Activated CD8-positive, alpha-beta memory T cell treated with anti-CD3 and anti-CD28 coated beads, Interleukin-2, amount 10 ng/mL, durations not matched to agents 7 days and 5 days (primary cell): ENCODE measurements around the gene LPP. TPM values are rescaled to one million over a fixed set of nuclear protein-coding genes. Genes with fewer than 3 reads are reported as not detected.

Source experiments
- ATAC-seq: fragments of 150-1000 bp; cut with Tn5 transposase; one replicate; pipeline ENCODE4 v1.10.0; 2021; ENCODE audit warnings: moderate library complexity
- CTCF ChIA-PET: fragments of 350-600 bp; sonication (Branson Sonifier 250); formaldehyde crosslinking; loops from one replicate; lab custom pipeline; 2021; ENCODE audit warnings: antibody characterized with exemption; lab: Charles Lee
- DNase-seq: peaks from one replicate; pipeline ENCODE4 v3.0.0-alpha.2; 2020
- H3K27ac Mint-ChIP-seq: one replicate; pipeline ENCODE4 v1.8.0; 2021; ENCODE audit warnings: mild to moderate bottlenecking, mixed read lengths
- H3K27me3 Mint-ChIP-seq: one replicate; pipeline ENCODE4 v1.8.0; 2021; ENCODE audit warnings: mixed read lengths
- H3K36me3 Mint-ChIP-seq: one replicate; pipeline ENCODE4 v1.8.0; 2021; ENCODE audit warnings: mild to moderate bottlenecking, mixed read lengths
- H3K4me1 Mint-ChIP-seq: one replicate; pipeline ENCODE4 v1.8.0; 2021; ENCODE audit warnings: mixed read lengths
- H3K4me3 Mint-ChIP-seq: one replicate; pipeline ENCODE4 v1.8.0; 2021; ENCODE audit warnings: mild to moderate bottlenecking, moderate library complexity, mixed read lengths
- H3K9me3 Mint-ChIP-seq: one replicate; pipeline ENCODE4 v1.8.0; 2022; ENCODE audit warnings: low read depth, mixed read lengths
- total RNA-seq, 2 experiments: library from RNA; stranded (reverse); gene quantifications; one replicate each; pipeline ENCODE4 v1.2.3, GENCODE V29; 2021

LPP gene
- total RNA-seq, 2 experiments from 2014 or later: 23.6 to 57.1 TPM

DNA sequence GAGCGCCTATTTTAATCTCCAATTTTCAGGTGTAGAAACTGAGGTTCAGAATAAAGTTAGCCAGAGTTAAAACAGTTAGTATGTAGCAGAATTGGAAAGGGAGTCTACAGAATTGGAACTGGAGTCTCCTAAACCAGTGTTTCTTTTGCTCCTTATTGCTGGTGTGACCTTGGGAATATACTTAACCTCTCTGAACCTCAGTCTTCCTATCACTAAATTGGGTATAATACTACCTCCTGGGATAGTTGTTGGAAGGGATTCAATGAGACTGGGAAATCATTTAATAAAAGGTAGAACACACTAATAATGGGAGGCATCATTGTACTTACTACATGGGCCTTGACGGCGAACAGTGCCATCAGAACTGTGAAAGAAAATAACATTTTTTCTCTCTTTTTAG lies 55.1 kb downstream of the LPP start:
- H3K4me1 Mint-ChIP-seq: no peaks in the 10 kb centered on the region
- H3K36me3 Mint-ChIP-seq: peaks cover 15% of the 10 kb centered on the region
- ATAC-seq (no peak), DNase-seq (no peak)
- no peak overlapping the region for H3K27ac Mint-ChIP-seq
- H3K27me3 Mint-ChIP-seq: no peaks in the 10 kb centered on the region
- no peak overlapping the region for H3K4me3 Mint-ChIP-seq
- H3K9me3 Mint-ChIP-seq: no peaks in the 10 kb centered on the region
- CTCF ChIA-PET: no interaction called here

DNA sequence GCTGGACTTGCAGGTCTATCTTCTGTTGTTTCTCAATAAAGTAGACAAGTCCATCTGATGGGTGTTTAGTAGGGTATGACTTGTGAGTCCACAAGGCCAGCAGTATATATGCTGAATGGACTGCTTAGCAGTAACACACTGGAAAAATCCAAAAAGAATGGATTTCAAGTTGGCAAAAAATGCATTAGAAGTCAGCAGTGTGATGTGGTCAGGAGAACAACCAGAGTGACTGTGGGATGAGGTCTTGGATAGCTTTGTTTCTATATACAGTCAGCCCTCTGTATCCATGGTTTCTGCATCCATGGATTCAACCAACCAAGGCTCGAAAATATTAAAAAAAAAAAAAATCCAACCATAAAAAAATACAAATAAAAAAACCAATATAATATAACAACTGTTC lies 55.8 kb downstream of the LPP start:
- no peaks in the 10 kb centered on the region for H3K4me1 Mint-ChIP-seq
- no peak overlapping the region for H3K4me3 Mint-ChIP-seq
- ATAC-seq (no peak), DNase-seq (no peak)
- no peaks in the 10 kb centered on the region for H3K9me3 Mint-ChIP-seq
- H3K27ac Mint-ChIP-seq: no peak overlapping the region
- H3K36me3 Mint-ChIP-seq: peaks cover 15% of the 10 kb centered on the region
- no peaks in the 10 kb centered on the region for H3K27me3 Mint-ChIP-seq
- CTCF ChIA-PET: no interaction called here

DNA sequence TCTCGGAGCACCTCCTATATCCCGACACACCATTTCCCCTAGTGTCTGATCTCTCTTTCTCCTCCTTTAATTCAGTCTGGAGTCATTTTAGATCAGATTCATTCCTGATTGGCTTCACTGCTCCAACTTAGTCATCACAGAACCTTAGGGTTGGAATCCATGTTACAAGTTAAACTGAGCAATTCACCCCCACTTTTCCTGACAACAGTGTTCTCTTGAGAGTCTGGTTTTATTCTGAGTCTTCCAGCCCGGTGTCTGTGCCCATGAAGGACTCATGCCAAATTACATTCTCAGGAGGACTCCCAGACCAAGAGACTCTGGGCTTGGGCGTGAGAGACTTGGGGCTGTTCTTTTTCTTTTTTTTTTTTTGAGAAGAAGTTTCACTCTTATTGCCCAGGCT lies 57.5 kb downstream of the LPP start:
- Mint-ChIP-seq H3K27ac (no peak overlapping the region), H3K4me1 (no peaks in the 10 kb centered on the region), H3K36me3 (peaks cover 12% of the 10 kb centered on the region), H3K27me3 (no peaks in the 10 kb centered on the region), H3K9me3 (no peaks in the 10 kb centered on the region), H3K4me3 (no peak overlapping the region)
- DNase-seq: no peak
- CTCF ChIA-PET: no interaction called here
- no peak for ATAC-seq

DNA sequence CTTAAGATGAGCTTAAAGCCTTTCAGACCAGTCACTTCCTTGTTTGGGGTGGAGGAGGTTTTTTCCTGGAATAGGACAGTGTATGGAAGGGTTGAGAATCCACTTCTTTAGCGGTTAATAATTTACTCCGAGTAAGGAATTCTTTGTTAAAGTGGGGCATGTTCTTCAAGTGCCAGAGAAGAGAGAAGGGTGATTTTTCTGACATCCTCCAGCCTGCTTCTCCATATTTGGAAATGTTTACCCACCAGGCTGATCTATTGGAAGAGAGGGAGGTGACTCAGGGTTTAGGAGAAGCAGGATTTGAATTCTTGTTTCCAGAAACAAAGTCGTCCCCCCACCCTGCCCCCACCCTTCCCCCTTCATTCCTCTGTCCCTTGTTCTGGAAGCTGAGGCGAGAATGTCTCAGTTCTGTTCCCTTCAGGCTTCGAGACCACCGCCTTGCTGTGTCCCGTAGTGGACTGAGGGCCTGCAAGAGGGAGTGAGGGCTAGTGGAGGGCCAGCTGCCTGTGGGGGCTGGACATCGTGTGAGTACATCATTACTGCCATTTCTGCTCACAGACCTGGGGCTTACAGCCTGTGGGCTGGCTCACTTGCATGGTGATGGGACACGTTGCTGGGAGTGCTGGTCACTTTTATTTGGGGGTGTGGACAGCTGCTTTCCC lies 58.5 kb downstream of the LPP start:
- ATAC-seq: no peak
- H3K4me3 Mint-ChIP-seq: no peak overlapping the region
- no peaks in the 10 kb centered on the region for H3K27me3 Mint-ChIP-seq
- H3K4me1 Mint-ChIP-seq: peaks cover 7% of the 10 kb centered on the region
- peaks cover 12% of the 10 kb centered on the region for H3K36me3 Mint-ChIP-seq
- CTCF ChIA-PET: no interaction called here
- no peak overlapping the region for H3K27ac Mint-ChIP-seq
- no peaks in the 10 kb centered on the region for H3K9me3 Mint-ChIP-seq
- no peak for DNase-seq

DNA sequence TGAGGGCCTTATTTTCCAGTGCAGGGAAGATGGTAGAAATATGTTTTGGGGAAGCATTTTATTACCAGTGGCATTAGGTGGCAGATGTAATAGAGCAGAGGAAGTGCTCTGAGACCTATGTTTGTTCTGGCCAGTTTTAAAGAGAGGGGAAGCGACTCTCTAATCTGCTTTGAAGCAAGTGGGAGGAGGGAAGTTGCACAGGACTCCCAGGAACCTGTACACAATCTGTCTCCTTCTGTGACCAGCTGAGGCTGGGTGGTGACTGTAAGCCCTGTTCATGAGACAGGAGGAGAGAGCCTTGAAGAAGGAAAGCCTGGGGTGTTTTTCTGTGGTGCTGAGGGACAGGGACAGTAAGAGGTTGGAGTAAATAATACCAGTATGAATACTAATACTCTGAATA lies 60.5 kb downstream of the LPP start:
- Mint-ChIP-seq H3K27me3 (no peaks in the 10 kb centered on the region), H3K27ac (no peak overlapping the region), H3K4me1 (peaks cover 7% of the 10 kb centered on the region), H3K9me3 (no peaks in the 10 kb centered on the region), H3K36me3 (peaks cover 8% of the 10 kb centered on the region), H3K4me3 (no peak overlapping the region)
- no peak for DNase-seq
- CTCF ChIA-PET: no interaction called here
- no peak for ATAC-seq

DNA sequence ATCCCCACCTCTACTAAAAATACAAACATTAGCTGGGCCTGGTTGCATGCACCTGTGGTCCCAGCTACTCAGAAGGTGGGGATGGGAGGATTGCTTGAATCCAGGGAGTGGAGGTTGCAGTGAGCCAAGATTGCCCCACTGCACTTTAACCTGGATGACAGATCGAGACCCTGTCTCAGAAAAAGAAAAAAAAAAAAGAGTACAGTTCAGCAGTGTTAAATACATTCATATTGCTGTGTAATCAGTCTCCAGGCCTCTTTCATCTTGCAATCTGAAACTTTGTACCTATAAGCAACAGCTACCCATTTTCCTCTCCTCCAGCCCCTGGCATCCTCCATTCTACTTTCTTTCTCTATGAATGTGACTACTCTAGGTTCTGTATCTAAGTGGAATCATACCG lies 61.2 kb downstream of the LPP start:
- DNase-seq (no peak), ATAC-seq (no peak)
- Mint-ChIP-seq H3K36me3 (peaks cover 10% of the 10 kb centered on the region), H3K4me1 (peaks cover 7% of the 10 kb centered on the region), H3K27ac (no peak overlapping the region), H3K27me3 (no peaks in the 10 kb centered on the region), H3K4me3 (no peak overlapping the region), H3K9me3 (no peaks in the 10 kb centered on the region)
- CTCF ChIA-PET: no interaction called here

DNA sequence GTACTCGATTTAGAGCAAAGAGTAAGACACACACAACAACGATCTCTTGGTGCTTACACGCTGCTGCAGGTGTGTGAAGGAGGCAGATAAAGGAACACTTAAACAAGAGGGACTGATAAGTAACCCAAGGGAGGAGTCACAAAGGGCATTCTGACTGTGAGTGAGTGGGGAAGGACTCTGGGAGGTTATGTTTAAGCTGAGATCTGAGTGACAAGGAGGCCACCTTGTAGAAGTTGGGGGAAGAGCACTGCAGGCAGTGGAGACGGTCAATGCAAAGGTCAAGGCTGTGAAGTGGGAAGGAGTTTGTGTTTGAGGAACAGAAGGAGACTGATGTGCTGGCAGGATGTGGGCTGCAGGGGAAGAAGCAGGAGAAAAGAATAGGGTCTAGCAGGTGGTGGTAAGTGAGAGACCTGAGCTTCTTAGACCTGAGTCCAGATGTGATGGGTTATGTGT lies 63.1 kb downstream of the LPP start:
- H3K27me3 Mint-ChIP-seq: no peaks in the 10 kb centered on the region
- H3K36me3 Mint-ChIP-seq: peaks cover 7% of the 10 kb centered on the region
- H3K4me1 Mint-ChIP-seq: peaks cover 7% of the 10 kb centered on the region
- DNase-seq: no peak
- no peak overlapping the region for H3K27ac Mint-ChIP-seq
- ATAC-seq: no peak
- H3K9me3 Mint-ChIP-seq: no peaks in the 10 kb centered on the region
- CTCF ChIA-PET: interaction anchor here (0.6 to 1.1 kb wide), 2 partner anchors 469 to 478 kb away, joined by 3 to 4 read pairs; no protein-coding TSS in a partner anchor
- H3K4me3 Mint-ChIP-seq: no peak overlapping the region

DNA sequence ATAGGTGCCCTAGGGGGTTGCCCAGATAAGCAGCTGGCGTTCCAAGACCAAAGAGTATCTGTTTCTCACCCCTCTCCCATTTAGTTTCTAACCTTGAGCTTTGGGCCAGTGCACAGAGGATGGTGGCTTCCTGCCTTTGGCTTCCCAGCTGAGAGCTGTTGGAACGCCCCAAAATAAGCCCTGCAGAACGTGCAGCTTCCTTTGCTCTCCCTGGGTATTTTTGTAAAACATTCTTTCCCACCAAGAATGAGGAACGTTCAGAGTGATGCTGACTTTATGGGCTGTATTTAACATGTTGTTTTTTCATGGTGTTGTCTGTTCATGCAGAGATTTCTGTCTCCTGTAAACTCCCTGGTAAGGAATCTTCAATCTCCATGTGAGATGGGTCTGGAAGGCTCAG lies 63.8 kb downstream of the LPP start:
- DNase-seq: no peak
- ATAC-seq: no peak
- CTCF ChIA-PET: interaction anchor here (1.1 to 1.2 kb wide), 2 partner anchors 470 to 477 kb away, joined by 3 to 4 read pairs; no protein-coding TSS in a partner anchor
- Mint-ChIP-seq H3K27ac (no peak overlapping the region), H3K4me3 (no peak overlapping the region), H3K9me3 (no peaks in the 10 kb centered on the region), H3K4me1 (peaks cover 7% of the 10 kb centered on the region), H3K36me3 (peaks cover 7% of the 10 kb centered on the region), H3K27me3 (no peaks in the 10 kb centered on the region)

DNA sequence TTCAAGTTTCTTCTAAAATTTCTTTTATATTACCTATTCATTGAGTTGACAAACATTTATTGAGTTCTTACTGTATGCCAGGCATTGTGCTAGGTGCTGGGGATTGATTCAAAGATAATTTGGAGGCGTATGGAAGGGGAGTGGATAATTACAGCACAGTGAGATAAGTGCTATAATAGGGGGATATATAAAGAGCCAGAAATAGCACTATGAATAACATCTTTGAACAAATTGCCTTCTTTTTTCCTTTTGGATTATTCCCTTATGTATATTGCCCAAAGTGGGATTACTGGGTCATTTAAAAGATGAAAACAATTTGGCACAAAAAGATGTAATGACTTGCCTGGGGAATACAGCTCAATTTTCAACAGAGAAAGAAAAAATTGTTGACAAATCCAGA lies 64.6 kb downstream of the LPP start:
- Mint-ChIP-seq H3K4me1 (peaks cover 7% of the 10 kb centered on the region), H3K9me3 (no peaks in the 10 kb centered on the region), H3K4me3 (no peak overlapping the region), H3K27me3 (no peaks in the 10 kb centered on the region), H3K36me3 (peaks cover 7% of the 10 kb centered on the region), H3K27ac (no peak overlapping the region)
- CTCF ChIA-PET: interaction anchor here (1.2 kb wide), 1 partner anchor 478 kb away, joined by 3 read pairs; no protein-coding TSS in a partner anchor
- DNase-seq (no peak), ATAC-seq (no peak)

DNA sequence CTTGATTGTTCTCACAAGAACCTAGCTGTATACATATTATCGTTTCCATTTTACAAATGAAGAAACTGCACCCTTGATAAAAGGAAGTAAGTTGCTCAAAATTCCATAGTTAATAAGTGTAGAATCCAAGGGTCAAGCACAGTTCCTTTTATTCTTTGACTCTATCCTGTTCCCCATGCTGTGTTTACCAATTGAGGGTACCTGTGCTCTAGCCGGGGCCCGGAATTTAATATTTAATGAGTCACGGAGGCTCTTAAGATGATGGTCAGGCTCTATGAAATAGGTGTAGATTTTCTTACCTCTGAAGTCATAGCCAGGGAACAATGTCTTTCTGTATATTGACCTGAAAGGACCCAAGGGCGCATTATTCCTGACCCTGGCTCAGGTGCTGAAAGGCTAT lies 65.2 kb downstream of the LPP start:
- Mint-ChIP-seq H3K27me3 (no peaks in the 10 kb centered on the region), H3K36me3 (peaks cover 8% of the 10 kb centered on the region), H3K27ac (no peak overlapping the region), H3K4me1 (peaks cover 7% of the 10 kb centered on the region), H3K4me3 (no peak overlapping the region), H3K9me3 (no peaks in the 10 kb centered on the region)
- DNase-seq (no peak), ATAC-seq (no peak)
- CTCF ChIA-PET: no interaction called here

DNA sequence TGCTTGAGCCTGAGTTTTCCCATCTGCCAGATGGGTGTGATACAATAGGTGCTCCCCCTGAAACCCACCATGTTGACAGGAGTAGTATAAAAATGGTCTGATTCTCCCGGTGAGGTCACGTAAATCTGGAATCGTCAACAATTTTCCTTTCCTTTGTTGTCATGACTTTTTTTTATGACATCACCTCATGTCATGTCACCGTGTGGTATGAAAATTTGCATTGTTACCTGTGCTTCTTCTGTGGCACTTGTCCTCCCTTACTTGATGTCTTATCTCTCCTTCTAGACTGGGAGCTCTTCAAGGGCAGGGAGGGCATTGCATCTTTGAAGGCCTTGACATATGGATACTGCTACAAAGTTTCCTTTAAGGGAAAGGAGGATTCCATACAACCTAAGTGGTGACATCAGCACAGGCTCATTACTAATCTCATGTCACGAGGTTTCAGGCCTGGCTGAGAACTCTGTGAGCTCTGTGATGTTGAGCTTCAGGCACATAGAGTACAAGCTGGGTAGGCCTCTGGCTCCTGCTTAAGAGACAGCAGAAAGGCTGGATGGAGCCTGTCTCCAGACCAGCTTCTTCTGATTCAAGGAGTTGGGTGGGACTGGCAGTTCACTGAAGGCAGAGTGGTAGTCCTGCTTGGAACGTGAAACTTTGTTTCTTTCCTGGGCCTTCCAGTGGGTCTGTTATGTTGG lies 66.3 kb downstream of the LPP start:
- DNase-seq: no peak
- peaks cover 7% of the 10 kb centered on the region for H3K4me1 Mint-ChIP-seq
- H3K27ac Mint-ChIP-seq: no peak overlapping the region
- peaks cover 14% of the 10 kb centered on the region for H3K36me3 Mint-ChIP-seq
- no peaks in the 10 kb centered on the region for H3K9me3 Mint-ChIP-seq
- ATAC-seq: no peak
- CTCF ChIA-PET: interaction anchor here (1.0 kb wide), 1 partner anchor 480 kb away, joined by 3 read pairs; no protein-coding TSS in a partner anchor
- H3K27me3 Mint-ChIP-seq: no peaks in the 10 kb centered on the region
- no peak overlapping the region for H3K4me3 Mint-ChIP-seq

DNA sequence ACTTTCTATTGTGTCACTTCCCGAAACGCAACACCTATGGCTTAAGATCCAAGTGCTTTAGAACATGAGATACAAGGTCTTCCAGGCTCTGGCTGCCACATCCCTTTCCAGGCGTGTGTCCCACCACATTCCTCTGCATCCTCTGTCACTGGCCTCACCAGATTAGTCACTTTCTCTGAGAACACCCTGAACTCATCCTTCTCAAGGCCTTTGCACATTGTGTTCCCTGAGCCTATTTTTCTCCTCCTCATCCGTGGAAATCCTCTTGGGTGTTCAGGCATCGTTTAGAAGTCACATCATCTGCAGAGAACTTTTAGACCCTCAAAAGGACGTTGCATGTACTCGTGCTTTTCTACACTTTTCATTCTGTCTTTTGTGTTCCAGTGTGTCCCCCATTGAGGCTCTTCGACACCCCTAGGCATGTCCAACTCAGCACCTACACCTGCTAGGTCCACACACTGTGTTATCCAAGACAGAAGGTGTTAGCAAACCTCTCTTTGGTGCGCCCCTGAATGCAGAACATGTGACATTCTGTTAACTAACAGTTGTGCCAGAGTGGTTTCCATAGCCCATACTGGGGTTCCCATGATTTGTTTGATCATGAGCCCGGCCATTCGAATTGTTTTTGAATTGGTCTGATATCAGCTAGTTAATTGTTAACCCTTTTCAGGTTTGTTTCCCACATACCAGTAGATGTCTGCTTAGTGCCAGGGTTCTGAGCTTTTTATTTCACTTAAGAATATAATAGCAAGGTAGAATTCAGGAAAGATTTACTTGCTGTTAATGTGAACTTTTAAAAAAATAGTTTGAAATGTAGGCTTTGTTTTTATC lies 67.2 kb downstream of the LPP start:
- CTCF ChIA-PET: no interaction called here
- H3K27ac Mint-ChIP-seq: no peak overlapping the region

DNA sequence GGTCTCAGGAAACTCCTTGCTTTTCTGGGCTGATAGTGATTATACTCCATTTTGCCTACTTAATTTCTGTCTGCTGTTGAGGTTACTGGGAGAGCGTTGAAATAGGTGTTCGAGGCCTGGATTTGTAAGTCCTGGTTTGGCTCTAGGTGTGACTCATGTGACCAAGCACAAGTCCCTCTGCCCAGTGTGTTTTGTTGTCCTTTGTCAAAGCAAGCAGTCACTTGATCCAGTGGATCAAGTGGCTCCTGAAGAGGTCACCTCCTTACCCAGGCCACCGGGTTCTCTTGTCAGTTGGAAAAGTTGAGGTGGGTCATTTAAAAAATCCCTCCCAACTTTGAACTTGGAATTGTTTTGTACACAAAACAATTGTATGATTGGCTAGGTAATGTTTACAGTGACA lies 70.0 kb downstream of the LPP start:
- CTCF ChIA-PET: interaction anchor here (2.2 kb wide), 1 partner anchor 483 kb away, joined by 8 read pairs; no protein-coding TSS in a partner anchor
- H3K36me3 Mint-ChIP-seq: peaks cover 26% of the 10 kb centered on the region
- H3K27me3 Mint-ChIP-seq: no peaks in the 10 kb centered on the region
- DNase-seq (no peak), ATAC-seq (no peak)
- H3K4me3 Mint-ChIP-seq: no peak overlapping the region
- H3K4me1 Mint-ChIP-seq: no peaks in the 10 kb centered on the region
- H3K27ac Mint-ChIP-seq: no peak overlapping the region
- peaks cover 2% of the 10 kb centered on the region for H3K9me3 Mint-ChIP-seq

More for the DNA sequence above, 67.2 kb downstream of the LPP start:
- ATAC-seq (no peak), DNase-seq (no peak)
- H3K9me3 Mint-ChIP-seq: no peaks in the 10 kb centered on the region
- no peak overlapping the region for H3K4me3 Mint-ChIP-seq
- H3K27me3 Mint-ChIP-seq: no peaks in the 10 kb centered on the region
- H3K4me1 Mint-ChIP-seq: peaks cover 7% of the 10 kb centered on the region
- peaks cover 18% of the 10 kb centered on the region for H3K36me3 Mint-ChIP-seq
